HUES64 (cell line): ENCODE data around the gene LILRA5. TPM values are rescaled to one million over a fixed set of nuclear protein-coding genes. Genes with fewer than 3 reads are reported as not detected.
"Not testable (repeated sequence)": the region's sequence is repeated elsewhere in the genome, so short reads cannot be mapped to it uniquely, and the experiment has no call there.

Experiments used
- H3K27ac ChIP-seq: 2 replicates; pipeline ENCODE4 v1.7.0; 2013; ENCODE audit warnings: low read depth, low read length, inconsistent platforms
- H3K27me3 ChIP-seq: 2 replicates; pipeline ENCODE4 v1.6.1; 2013; ENCODE audit warnings: mild to moderate bottlenecking, low read length; ENCODE audit not compliant: insufficient read depth
- H3K36me3 ChIP-seq: 2 replicates; pipeline ENCODE4 v1.6.1; 2013; ENCODE audit warnings: mild to moderate bottlenecking, low read length; ENCODE audit not compliant: insufficient read depth
- H3K4me1 ChIP-seq: 2 replicates; pipeline ENCODE4 v1.6.1; 2013; ENCODE audit warnings: mild to moderate bottlenecking, low read length, moderate library complexity; ENCODE audit not compliant: insufficient read depth
- H3K4me3 ChIP-seq: 2 replicates; pipeline ENCODE4 v1.5.1; 2013; ENCODE audit warnings: mild to moderate bottlenecking, low read length, moderate library complexity
- H3K9ac ChIP-seq: 2 replicates; pipeline ENCODE4 v1.6.1; 2013; ENCODE audit warnings: mild to moderate bottlenecking, low read depth, low read length
- H3K9me3 ChIP-seq: 2 replicates; pipeline ENCODE4 v1.6.1; 2013; ENCODE audit warnings: low read depth, low read length; ENCODE audit not compliant: insufficient read depth
- WGBS: fragments of 150-250, 120-280 bp; methylation state at CpG from one replicate; pipeline ENCODE4 v1.1.7; 2013; ENCODE audit warnings: missing lambda C conversion rate; 5-methylcytosine and 5-hydroxymethylcytosine counted together
- polyA plus RNA-seq, 2 experiments: library from polyadenylated mRNA; stranded (reverse); fragments of 50-300 nt; gene quantifications; one replicate each; pipeline ENCODE4 v1.2.3, GENCODE V29; 2013

The LILRA5 gene
- polyA plus RNA-seq (2013, experiment 1 of 2): not detected
- not detected for polyA plus RNA-seq (2013, experiment 2 of 2)

GRCh38 chr19:54312436-54313377, at the start of gene LILRA5:
TSS of gene LILRA5 (minus strand) at chr19:54313166. CDS start at chr19:54313019, 147 bp downstream.
- Histone ChIP-seq H3K9ac (no peak within 1 kb of the TSS), H3K36me3 (no peaks in the 10 kb centered on the region), H3K27ac (no peak within 1 kb of the TSS), H3K4me1 (no peaks in the 10 kb centered on the region), H3K4me3 (no peak within 1 kb of the TSS), H3K9me3 (no peaks in the 10 kb centered on the region), H3K27me3 (no peaks in the 10 kb centered on the region)
- WGBS: 75% methylated on average over 13 of the region's 13 CpGs

DNA sequence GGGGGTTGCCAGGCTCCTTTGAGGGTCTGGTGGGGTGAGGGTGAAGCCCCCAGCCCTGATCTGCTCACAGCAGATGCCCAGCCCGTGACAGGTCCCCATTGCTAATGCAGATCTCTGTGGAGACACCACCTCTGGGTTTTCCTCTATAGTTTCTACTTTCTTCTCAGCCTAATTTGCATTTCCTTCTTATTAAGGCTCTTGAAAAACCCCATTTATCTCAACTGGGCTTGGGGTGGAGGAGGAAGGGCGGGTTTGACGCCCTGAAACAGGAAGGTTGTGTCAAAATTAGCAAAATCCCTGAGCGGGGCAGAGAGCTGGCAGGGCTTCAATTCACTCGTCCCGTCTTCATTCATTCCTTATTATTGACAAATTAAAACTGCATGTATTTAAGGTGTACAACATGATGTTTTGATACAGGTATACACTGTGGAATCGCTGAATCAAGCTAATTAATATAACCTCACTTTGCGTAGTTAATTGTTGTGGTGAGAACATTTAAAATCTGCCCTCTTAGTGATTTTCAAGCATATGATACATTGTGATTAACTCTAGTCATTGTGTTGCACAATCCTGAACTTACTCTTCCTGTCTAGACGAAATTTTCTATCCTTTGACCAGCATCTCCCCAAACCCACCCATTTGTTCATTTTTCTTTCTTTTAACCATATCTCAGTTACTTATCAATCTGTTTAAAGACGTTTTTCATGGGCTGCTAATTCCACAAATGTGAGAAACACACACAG, 48.9 kb upstream of the LILRA5 start:
- H3K4me1 ChIP-seq, H3K36me3 ChIP-seq, H3K27me3 ChIP-seq, H3K27ac ChIP-seq, H3K9ac ChIP-seq, H3K4me3 ChIP-seq, H3K9me3 ChIP-seq: not testable (repeated sequence)
- WGBS: 70% methylated on average over 2 of the region's 10 CpGs

GRCh38 chr19:54359149-54359820, 46.3 kb upstream of the LILRA5 start:
- H3K36me3 ChIP-seq, H3K4me3 ChIP-seq, H3K9ac ChIP-seq, H3K27ac ChIP-seq, H3K9me3 ChIP-seq, H3K27me3 ChIP-seq, H3K4me1 ChIP-seq: not testable (repeated sequence)
- 43% methylated on average over 11 of the region's 21 CpGs for WGBS

GRCh38 chr19:54357381-54357780, 44.4 kb upstream of the LILRA5 start:
- Histone ChIP-seq H3K9me3 (no peaks in the 10 kb centered on the region), H3K27me3 (no peaks in the 10 kb centered on the region), H3K4me3 (no peak overlapping the region), H3K27ac (no peak overlapping the region), H3K9ac (no peak overlapping the region), H3K4me1 (no peaks in the 10 kb centered on the region), H3K36me3 (no peaks in the 10 kb centered on the region)
- 91% methylated on average over 16 of the region's 16 CpGs for WGBS

- no peaks in the 10 kb centered on the region for H3K9me3 ChIP-seq
- H3K36me3 ChIP-seq: no peaks in the 10 kb centered on the region
- H3K4me1 ChIP-seq: no peaks in the 10 kb centered on the region
- H3K4me3 ChIP-seq: no peak overlapping the region
- no peaks in the 10 kb centered on the region for H3K27me3 ChIP-seq
- no peak overlapping the region for H3K9ac ChIP-seq
- WGBS: 91% methylated on average over 9 of the region's 12 CpGs
- no peak overlapping the region for H3K27ac ChIP-seq
Observed at GRCh38 chr19:54356444-54357056, 43.6 kb upstream of the LILRA5 start.

GRCh38 chr19:54355675-54356074, 42.7 kb upstream of the LILRA5 start:
- Histone ChIP-seq H3K36me3 (no peaks in the 10 kb centered on the region), H3K4me1 (no peaks in the 10 kb centered on the region), H3K9ac (no peak overlapping the region), H3K27ac (no peak overlapping the region), H3K9me3 (no peaks in the 10 kb centered on the region), H3K4me3 (no peak overlapping the region), H3K27me3 (no peaks in the 10 kb centered on the region)
- 91% methylated on average over 14 of the region's 14 CpGs for WGBS

GRCh38 chr19:54354761-54355160, 41.8 kb upstream of the LILRA5 start:
- Histone ChIP-seq H3K9me3 (no peaks in the 10 kb centered on the region), H3K27ac (no peak overlapping the region), H3K27me3 (no peaks in the 10 kb centered on the region), H3K4me3 (no peak overlapping the region), H3K36me3 (no peaks in the 10 kb centered on the region), H3K4me1 (no peaks in the 10 kb centered on the region), H3K9ac (no peak overlapping the region)
- WGBS: 86% methylated on average over 3 of the region's 3 CpGs

GRCh38 chr19:54352546-54352945, 39.6 kb upstream of the LILRA5 start:
- Histone ChIP-seq H3K4me1 (no peaks in the 10 kb centered on the region), H3K36me3 (no peaks in the 10 kb centered on the region), H3K9me3 (no peaks in the 10 kb centered on the region), H3K27ac (no peak overlapping the region), H3K27me3 (no peaks in the 10 kb centered on the region), H3K9ac (no peak overlapping the region), H3K4me3 (no peak overlapping the region)
- 57% methylated on average over 3 of the region's 3 CpGs for WGBS

GRCh38 chr19:54352041-54352440, 39.1 kb upstream of the LILRA5 start:
- Histone ChIP-seq H3K27ac (no peak overlapping the region), H3K9me3 (no peaks in the 10 kb centered on the region), H3K36me3 (no peaks in the 10 kb centered on the region), H3K9ac (no peak overlapping the region), H3K27me3 (peaks cover 3% of the 10 kb centered on the region; the same call in 1 of the 2 replicates), H3K4me3 (no peak overlapping the region), H3K4me1 (no peaks in the 10 kb centered on the region)
- 86% methylated on average over 7 of the region's 7 CpGs for WGBS

DNA sequence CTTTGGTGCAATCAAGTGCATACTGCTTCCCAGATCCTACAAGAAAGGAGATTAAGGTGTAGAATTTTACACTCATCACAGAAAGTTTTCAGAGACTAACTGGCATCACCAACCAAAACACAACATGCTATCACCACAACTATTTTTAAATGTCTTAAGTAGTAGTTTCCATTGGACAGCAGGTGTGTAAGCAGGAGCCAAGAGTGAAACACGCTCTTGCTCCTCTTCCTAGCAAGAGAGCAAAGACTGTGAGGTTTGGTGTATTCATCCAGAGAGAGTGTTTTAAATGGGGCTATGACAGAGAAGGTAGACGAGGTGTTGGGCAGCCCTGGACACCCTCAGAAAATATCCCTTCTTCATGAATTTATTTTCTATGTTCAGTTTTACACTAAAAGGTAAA, 38.5 kb upstream of the LILRA5 start:
- H3K27ac ChIP-seq: no peak overlapping the region
- WGBS: 95% methylated on average over 1 of the region's 2 CpGs

More for the DNA sequence above, 38.5 kb upstream of the LILRA5 start:
- Histone ChIP-seq H3K9ac (no peak overlapping the region), H3K9me3 (no peaks in the 10 kb centered on the region), H3K27me3 (peaks cover 3% of the 10 kb centered on the region; the same call in 1 of the 2 replicates), H3K36me3 (no peaks in the 10 kb centered on the region), H3K4me1 (no peaks in the 10 kb centered on the region), H3K4me3 (no peak overlapping the region)
